ENCODE results near the gene PRKCE. TPM values are rescaled to one million over a fixed set of nuclear protein-coding genes. Genes with fewer than 3 reads are reported as not detected.

The PRKCE gene
- total and polyA plus RNA-seq, 2 donors (not counting 3 experiments of a cell fraction or from before 2014, with no cell fraction given), result 27.9 to 33.9 TPM

- no peak overlapping the region for H3K4me3 ChIP-seq (replicated peaks in 1 of 3; ENCODE audit: insufficient read depth in 1 of 3, low read depth in 1 of 3, low read length in 3 of 3)
- intact Hi-C loops (cut with micrococcal nuclease) (no loop called here), dilution Hi-C loops (cut with MboI; ENCODE audit: extremely low pct_ligation_motif_present, low sequenced_read_pairs) (no loop called here)
- H3K27me3 ChIP-seq (ENCODE audit: control insufficient read depth in 2 of 2, insufficient read depth in 2 of 2, low read length in 2 of 2), result no peaks in the 10 kb centered on the region
- CTCF ChIA-PET, result interaction anchor here (0.9 to 1.4 kb wide), 3 partner anchors 56 to 105 kb away, joined by 3 read pairs; no protein-coding TSS in a partner anchor
- H3K9ac ChIP-seq (replicated peaks; ENCODE audit: extremely low read depth, insufficient read depth, low read length), result no peak overlapping the region
- H3K4me2 ChIP-seq (ENCODE audit: insufficient read depth, low read length), result no peak overlapping the region
- no peaks in the 10 kb centered on the region for H3K9me1 ChIP-seq (replicated peaks; ENCODE audit: control insufficient read depth, extremely low read depth, insufficient read depth, low read length)
- no peak overlapping the region for H2AFZ ChIP-seq (ENCODE audit: low read depth, low read length)
- FAIRE-seq (no peak), DNase-seq (ENCODE audit: low read depth, low spot score) (no peak)
- no peaks in the 10 kb centered on the region for H3K36me3 ChIP-seq (ENCODE audit: control insufficient read depth in 2 of 2, extremely low read depth in 1 of 2, insufficient read depth in 2 of 2, low read length in 2 of 2)
- H3K79me2 ChIP-seq (ENCODE audit: control insufficient read depth, insufficient read depth, low read length), result no peaks in the 10 kb centered on the region
- BruUV-seq (replicated peaks), result no TSS peak
- no peaks in the 10 kb centered on the region for H3K4me1 ChIP-seq (ENCODE audit: control insufficient read depth, extremely low read depth, insufficient read depth, low read length)
- peaks cover 3% of the 10 kb centered on the region for H3K9me3 ChIP-seq (replicated peaks; ENCODE audit: control insufficient read depth, insufficient read depth, low read length)
- TF ChIP-seq POLR2AphosphoS5 (IDR thresholded peaks at IDR 0.05; ENCODE audit: insufficient read depth, low read depth, low read length), result no peak
- no peak for TF ChIP-seq FOS (IDR thresholded peaks at IDR 0.05; ENCODE audit: borderline replicate concordance, insufficient read depth, low read length)
- TF ChIP-seq JUN (IDR thresholded peaks at IDR 0.05; ENCODE audit: borderline replicate concordance, insufficient read depth, insufficient read length, low read depth), result no peak
- TF ChIP-seq GATA2 (IDR thresholded peaks at IDR 0.05; ENCODE audit: insufficient read depth, insufficient read length, low read depth, low read length), result no peak
- TF ChIP-seq EZH2 (IDR thresholded peaks at IDR 0.05; ENCODE audit: borderline replicate concordance, low read depth, low read length, severe bottlenecking), result no peak
- TF ChIP-seq CTCF (IDR thresholded peaks at IDR 0.05; ENCODE audit: extremely low read depth in 1 of 2, insufficient read depth in 1 of 2, low read depth in 1 of 2, low read length in 2 of 2), result no peak
- TF ChIP-seq POLR2A (IDR thresholded peaks at IDR 0.05; ENCODE audit: low read depth, low read length), result no peak
- TF ChIP-seq MYC (IDR thresholded peaks at IDR 0.05; ENCODE audit: low read depth, low read length), result no peak
- TF ChIP-seq, protein P1, sequence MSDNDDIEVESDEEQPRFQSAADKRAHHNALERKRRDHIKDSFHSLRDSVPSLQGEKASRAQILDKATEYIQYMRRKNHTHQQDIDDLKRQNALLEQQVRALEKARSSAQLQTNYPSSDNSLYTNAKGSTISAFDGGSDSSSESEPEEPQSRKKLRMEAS (IDR thresholded peaks at IDR 0.05; ENCODE audit: insufficient read depth, insufficient read length), result no peak
- no peak overlapping the region for H3K27ac ChIP-seq (ENCODE audit: insufficient read depth, low read depth, low read length)
- H4K20me1 ChIP-seq (replicated peaks; ENCODE audit: control insufficient read depth, extremely low read depth, insufficient read depth, low read length), result no peaks in the 10 kb centered on the region
- POLR2A ChIA-PET, result no interaction called here
Measured at GRCh38 chr2:45834372-45834771, 182.9 kb downstream of the PRKCE start.
